H4 (cell line): ENCODE results near the gene PFKFB3. TPM values are rescaled to one million over a fixed set of nuclear protein-coding genes. Genes with fewer than 3 reads are reported as not detected.
A peak's percentile ranks its signal among the peaks of the same experiment; 100 is the strongest.
"Not testable (repeated sequence)": the region's sequence is repeated elsewhere in the genome, so short reads cannot be mapped to it uniquely, and the experiment has no call there.

Source experiments
- DNase-seq: peaks from one replicate; pipeline ENCODE4 v3.0.0-alpha.2; 2015; ENCODE audit warnings: low spot score
- total RNA-seq: library from RNA; depleted of rRNA; stranded (reverse); fragments of >200 nt; shearing (Covaris generic); gene quantifications from 2 replicates; pipeline ENCODE4 v1.2.3, GENCODE V29; 2014

PFKFB3 gene
- total RNA-seq, 1 experiment from 2014 or later: 11.3 TPM

DNA sequence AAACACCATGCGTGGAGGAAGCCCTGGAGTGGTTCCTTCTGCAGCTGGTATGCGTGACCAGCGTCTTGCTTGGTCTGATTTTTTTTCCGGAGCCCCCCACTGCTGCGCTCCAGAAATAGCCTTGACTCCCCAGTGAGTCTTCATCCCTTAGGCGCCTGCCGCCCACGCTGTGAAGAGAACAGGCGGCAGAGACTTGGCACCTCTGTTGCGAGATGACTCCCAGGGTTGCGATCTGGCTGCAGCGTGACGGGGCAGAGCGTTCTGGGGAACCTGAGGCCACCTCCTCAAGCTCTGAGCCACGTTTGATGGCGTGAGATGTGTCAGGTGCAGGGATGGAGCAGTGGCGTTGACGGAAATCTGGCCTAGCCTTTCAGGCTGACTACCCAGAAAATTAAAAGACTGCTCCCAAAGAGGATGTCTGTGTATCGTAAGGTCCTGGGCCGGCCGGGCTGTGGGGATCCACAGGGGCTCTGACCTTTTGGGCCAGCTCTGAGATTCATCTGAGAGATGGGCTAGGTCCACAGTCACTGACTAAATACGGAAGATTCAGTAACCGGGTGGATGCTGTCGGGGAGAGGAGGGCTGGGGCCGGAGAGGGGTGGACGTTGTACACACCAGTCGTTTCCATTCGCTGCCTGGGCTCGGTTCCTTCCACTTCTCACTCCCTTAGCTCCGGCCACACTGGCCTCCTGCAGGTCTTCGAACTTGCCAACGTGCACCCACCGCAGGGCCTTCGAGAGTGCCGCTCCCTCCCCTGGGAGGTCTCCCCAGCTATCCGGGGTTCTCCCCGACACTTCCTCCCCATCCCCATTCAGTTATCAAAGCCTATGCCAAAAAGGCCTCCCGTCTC, 33.8 kb downstream of the PFKFB3 start:
- DNase-seq: no peak

DNA sequence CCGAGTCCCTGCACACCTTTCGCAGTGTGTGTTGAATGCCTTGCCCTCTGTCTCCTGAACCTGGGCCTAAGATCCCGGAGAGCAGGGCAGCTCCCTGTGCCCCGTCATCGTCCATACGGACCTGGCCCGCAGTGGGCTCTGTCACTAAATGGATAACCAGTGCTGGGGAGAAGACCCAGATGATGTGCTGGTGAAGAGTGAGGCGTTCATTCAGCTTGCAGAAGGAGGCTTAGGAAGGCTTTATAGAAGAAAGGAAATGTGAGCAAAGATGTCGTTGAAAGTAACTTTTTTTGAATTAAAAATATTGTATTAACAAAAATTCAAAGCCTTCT, 34.4 kb downstream of the PFKFB3 start:
- no peak for DNase-seq

DNA sequence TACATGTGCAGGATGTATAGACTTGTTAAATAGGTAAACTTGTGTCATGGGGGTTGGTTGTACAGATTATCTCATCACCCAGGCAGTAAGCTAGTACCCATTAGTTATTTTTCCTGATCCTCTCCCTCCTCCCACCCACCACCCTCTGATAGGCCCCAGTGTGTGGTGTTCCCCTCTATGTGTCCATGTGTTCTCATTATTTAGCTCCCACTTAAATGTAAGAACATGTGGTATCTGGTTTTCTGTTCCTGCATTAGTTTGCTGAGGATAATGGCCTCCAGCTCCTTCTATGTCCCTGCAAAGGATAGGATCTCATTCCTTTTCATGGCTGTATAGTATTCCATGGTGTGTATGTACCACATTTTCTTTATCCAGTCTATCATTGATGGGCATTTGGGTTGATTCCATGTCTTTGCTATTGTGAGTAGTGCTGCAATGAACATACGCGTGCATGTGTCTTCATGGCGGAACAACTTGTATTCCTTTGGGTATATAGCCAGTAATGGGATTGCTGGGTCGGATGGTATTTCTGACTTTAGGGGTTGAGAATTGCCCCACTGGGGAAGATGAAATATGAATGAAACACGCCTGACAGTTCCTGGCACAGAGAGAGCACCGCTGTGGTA, 36.0 kb downstream of the PFKFB3 start:
- not testable (repeated sequence) for DNase-seq

DNA sequence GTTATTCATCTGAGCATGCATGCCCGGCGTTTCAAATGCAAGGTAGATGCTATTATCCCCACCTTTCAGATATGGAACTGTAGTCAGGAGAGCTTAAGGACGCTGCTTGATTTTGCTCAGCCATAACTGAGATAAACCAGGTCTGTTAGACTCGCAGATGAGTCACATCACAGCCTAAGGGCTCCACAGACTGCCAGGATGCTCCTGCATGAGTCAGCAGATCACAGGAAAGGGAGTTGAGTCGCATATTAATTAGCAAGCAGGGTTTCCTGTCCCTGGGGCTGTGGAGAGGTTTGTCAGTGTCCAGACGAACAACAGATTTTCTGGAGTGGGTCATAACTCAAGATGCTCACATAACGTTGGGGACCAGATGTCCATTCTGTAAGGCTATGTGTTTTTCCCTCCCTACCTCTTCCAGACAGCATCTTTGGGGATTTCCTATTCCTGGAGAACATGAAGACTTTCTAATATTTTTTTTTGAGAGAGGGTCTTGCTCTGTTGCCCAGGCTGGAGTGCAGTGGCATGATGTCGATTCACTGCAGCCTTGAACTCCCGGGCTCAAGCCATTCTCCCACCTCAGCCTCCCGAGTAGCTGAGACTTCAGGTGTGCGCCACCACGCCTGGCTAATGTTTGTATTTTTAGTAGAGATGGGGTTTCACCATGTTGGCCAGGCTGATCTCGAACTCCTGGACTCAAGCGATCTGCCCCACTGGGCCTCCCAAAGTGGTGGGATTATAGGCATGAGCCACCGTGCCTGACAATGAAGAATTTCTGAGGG, 36.7 kb downstream of the PFKFB3 start:
- DNase-seq: peak; percentile 93

DNA sequence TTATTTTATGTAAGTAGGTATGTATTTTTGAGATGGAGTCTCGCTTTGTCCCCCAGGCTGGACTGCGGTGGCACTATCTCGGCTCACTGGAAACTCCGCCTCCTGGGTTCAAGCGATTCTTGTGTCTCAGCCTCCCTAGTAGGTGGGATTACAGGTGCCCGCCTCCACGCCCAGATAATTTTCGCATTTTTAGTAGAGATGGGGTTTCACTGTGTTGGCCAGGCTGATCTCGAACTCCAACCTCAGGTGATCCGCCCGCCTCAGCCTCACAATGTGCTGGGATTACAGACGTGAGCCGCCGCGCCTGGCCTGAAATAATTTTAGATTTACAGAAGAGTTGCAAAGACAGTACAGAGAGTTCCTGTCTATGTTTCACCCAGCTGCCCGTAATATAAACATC, 37.5 kb downstream of the PFKFB3 start:
- DNase-seq: no peak

DNA sequence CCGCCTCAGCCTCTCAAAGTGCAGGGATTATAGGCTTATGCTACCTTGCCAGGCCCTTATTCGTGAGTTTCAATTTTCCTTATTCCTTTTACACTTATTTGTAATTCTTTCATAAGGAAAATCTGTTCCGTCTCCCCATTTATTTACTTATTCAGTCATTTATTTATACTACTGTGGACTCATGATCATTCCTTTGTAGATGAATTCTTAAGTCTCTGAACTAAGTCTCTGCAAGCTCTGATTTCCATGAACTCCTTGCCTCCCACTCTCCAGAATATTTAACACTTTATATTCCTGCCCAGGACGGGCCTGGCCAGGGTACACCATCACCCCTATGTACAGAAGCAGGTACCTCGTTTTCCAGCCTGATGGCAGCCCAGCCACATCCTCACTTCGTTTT, 39.4 kb downstream of the PFKFB3 start:
- no peak for DNase-seq

DNA sequence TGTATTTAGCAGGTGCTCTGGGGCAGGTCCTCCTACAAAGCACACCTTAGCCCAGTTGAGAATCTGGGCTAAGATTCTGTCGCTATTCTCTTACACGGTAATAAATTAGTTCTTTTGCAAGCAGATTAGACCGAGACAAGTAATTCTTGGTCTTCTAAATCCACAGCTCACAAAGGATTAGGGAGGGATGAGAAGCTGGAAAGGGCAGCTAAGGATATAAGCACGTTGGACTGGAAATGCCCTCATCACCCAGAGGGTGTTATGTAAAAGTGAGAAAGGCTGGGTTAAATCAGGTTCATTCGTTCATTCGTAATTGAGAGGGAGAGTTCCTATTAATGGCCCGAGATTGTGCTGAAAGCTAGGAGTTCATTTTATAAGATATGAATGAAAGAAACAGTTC, 41.8 kb downstream of the PFKFB3 start:
- DNase-seq: no peak

DNA sequence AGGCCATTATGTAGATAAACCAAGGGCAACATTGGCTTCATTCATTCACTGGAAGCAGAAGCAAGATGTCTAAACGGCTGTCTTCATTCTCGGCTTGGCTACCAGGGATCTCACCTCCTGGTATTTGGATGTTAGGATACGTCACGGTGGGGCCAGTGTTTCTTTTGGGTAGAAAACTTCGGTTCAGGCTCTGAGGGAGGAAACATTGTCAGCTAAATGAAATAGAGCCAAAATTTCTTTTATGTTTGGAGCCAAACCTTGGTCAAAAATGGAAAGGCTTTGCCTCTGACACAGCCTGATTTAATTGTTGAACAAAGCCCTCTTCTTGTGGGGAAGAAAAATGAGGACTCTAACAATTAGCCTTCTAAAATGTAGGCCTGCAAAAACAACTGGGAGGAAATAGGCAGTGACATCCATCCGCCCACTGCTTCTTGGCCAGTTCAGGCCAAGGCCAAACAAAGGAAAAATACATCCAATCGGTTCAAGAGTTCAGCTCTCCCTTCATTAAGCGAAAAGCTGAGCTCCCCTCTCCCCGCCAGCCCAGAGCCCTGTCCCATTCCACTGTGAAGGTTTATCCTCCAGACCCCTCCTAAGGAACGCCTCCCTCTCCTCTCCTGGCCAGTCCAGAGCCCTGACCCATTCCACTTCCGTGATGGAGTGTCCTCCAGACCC, 44.4 kb downstream of the PFKFB3 start:
- no peak for DNase-seq

DNA sequence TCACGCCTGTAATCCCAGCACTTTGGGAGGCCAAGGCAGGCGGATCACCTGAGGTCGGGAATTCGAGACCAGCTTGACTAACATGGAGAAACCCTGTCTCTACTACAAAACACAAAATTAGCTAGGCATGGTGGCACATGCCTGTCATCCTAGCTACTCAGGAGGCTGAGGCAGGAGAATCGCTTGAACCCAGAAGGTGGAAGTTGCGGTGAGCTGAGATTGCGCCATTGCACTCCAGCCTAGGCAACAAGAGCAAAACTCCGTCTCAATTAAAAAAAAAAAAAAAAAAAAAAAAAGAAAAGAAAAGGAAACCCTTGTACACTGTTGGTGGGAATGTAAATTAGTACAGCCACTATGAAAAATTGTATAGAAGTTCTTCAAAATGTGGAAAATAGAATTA, 46.2 kb downstream of the PFKFB3 start:
- DNase-seq: not testable (repeated sequence)

DNA sequence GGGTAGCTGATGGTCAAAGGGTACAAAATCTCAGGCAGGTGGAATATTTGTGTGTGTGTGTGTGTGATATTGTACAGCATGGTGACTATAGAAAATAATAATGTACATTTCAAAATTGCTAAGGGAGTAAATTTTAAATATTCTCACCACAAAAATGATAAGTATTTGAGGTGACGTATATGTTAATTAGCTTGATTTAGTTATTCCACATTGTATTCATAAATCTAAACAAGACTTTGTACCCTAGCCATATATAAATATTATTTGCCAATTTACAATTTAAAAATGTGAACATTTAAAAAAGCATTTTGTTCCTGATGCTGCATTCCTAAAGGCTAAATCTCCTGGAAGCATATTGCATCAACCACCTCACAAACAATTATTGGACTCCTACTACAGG, 47.0 kb downstream of the PFKFB3 start:
- DNase-seq: no peak

DNA sequence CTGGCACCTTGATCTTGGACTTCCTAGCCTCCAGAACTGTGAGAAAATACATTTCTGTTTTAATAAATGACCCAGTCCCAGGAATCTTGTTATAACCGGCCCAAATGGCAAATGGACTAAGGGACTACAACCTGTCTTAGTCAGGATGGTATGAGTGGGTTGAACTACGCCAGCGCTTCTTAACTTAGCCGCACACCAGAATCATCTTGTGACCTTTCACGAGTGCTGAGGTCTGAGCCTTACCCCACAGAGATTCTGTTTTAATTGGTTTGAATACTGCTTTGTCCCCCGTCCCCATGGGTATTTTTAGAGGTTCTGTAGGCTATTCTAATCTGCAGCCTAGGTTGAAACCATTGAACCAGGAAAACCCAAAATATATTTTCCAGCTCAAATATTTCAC, 48.0 kb downstream of the PFKFB3 start:
- no peak for DNase-seq

DNA sequence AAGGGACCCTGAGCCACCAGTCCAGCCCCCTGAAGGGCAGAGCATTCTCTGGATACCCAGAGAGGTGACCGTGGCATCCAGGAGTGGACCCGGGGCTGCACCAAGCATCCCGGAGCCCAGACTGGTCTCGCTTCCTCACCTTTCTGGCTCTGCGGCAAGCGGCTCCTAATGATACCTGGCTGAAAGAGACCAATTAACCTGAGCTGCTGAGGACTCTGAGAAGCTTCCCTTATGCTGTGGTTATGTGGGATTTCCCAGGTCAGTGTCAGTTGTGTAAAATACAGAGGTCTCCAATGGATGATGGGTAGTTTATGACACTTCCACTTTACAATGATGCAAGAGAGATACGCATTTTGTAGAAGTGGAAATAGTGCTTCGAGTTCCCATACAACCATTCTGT, 51.5 kb downstream of the PFKFB3 start:
- no peak for DNase-seq

DNA sequence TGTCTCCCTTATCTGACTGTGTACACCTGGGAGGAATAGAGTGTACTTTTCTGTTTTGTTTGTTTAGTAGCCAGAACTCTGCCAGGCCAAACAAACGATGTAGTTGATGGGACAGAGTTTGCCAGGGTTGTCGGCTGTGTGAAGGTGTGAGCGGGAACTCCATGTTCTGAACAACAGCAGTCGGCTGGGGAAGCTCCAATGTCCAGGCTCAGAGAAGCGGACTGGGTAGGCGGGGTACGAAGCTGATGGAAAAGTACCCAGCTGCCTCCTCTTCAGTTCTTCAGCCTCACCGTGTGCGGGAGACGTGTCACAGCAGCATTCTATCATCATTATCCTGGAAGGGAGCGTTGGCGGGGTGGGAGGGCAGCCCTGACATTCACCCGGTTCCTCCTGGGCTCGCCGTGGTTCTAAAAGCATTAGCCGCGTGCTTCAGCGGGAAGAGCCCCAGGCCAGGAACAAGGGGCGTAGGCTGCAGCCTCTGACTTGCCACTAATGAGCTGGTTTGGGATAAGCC, 52.9 kb downstream of the PFKFB3 start:
- DNase-seq: no peak

DNA sequence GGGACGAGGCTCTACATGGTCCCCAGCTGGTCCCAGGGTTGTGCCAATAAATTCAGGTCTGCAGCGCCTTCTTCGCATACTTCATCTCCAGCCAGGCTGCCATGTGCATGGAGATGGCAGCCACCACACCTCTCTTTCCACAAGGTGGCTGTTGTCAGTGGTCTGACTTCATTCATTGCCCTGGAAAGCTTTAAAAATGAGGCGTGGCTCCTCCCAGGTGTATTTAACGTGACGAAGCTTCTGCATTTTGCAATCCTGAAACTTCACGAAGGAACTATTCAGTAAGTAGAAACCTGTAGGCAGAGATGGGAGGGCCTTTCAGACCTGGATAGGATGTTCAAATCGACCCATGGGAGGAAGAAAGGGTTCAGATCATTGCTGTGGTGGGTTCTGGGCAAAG, 53.7 kb downstream of the PFKFB3 start:
- no peak for DNase-seq

DNA sequence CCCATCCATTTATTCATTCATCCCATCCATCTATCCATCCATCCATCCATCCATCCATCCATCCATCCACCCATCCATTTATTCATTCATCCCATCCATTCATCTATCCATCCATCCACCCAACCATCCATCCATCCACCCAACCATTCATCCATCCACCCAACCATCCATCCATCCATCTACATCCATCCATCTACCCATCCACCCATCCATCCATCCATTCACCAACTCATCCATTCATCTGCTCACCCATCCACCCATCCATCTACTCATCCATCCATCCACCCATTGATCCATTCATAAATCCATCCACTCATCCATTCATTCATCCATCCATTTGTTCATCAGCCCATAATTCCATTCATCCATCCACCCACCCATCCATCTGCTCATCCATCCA, 56.4 kb downstream of the PFKFB3 start:
- no peak for DNase-seq

DNA sequence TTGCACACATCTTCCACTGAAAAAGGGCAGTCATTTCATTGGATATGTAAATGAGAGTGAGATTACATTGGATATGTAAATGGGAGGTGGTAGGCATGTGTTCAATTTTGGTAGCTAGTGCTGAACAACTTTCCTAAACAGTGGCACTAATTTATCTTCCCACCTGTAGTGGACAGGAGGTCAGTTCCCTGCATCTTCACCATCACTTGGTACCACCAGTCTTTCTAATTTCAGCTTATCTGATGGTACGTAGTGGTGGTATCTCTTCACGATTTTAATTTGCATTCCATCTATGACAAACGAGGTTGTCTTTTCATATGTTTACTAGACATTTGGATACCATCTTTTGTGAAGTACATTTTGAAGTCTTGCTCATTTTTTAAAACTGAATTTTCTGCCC, 58.1 kb downstream of the PFKFB3 start:
- DNase-seq: no peak

DNA sequence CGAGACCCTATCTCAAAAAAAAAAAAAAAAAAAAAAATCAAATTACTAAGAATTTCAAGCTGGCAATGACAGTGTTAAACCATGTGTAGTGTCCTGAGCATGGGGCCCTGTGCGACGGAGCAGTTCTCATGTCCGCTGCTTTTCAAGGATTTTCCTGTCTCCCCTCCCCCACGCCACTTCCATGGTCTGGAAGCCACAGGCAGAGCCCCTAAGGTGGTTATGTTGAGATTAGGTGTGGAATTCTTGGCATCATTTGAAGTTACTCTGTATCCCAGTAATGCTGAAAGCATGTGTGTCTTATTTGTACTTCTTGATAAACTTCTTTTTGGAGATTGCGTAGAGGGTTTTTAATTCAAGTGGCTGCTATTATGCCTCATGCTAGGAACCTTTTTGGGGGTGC, 65.2 kb downstream of the PFKFB3 start:
- no peak for DNase-seq

DNA sequence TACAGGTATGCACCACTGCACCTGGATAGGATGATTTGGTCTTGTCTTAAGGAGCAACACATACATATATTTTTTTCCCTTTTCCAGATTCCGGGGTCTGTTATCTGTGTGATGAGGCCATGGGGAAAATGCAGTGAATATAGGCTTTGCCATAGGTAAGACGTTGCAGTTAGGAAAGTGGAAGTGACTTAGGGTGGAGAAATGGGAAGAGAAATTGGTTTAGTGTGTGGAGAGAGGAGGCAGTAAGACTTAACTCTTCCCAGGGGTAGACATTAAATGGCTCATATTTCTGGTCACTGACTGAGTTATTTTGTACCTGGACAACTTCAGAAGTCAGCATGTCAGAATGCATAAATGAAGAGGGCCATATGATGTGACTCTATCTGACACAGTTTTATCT, 66.7 kb downstream of the PFKFB3 start:
- DNase-seq: no peak

DNA sequence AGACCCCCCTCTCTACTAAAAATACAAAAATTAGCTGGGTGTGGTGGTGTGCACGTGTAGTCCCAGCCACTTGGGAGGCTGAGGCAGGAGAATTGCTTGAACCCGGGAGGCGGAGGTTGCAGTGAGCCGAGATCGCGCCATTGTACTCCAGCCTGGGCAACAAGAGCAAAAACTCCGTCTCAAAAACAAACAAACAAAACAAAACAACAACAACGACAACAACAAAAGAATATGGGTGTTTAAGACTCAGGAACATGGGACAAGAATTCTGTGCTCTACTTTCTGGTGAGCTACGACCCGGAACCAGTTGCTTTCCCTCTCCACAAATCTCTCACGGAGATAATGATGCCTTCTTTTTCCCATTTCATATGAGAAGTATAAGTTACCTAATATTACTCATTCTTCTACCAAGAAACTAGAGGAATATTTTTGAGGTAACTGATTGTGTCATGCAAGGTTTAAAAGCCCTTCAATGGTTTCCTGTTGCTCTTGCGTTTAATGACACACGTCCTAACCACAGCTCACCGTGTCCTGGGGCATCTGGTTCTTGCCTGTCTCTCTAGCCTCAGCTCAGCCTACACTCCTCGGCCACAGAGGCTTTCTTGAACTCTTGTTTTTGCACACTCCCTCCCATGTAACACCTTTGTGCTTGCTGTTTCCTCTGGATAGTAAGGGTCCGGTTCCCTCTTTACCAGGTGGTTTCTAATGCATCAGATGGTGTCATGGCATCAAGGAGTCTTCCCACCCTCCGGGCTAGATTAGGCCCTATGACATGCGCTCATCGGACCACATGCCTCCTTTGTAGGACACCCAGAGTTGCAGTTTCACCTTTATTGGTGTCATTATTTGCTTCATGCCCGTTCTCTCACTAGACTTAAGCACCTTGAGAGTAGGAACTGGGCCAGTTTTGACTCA, 67.5 kb downstream of the PFKFB3 start:
- DNase-seq: peak; percentile 36

DNA sequence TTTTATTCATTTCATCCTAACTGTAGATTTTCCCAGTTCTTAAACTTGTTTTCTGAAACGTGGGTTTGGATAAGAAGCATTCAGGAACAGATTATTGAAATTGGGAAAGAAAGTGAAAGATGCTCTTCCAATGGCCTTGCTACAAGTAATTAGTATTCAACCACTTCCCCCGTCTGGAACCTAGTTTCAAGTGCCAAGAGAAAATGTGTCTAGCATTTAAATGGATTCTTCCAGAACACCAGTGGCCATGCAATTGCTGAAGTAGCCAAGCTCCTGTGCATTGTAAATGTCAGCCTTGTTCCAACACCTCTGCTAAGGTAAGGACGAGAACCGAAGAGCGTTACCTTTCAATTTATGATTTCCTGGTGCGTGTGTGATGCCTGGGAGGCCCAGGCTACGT, 68.2 kb downstream of the PFKFB3 start:
- no peak for DNase-seq

DNA sequence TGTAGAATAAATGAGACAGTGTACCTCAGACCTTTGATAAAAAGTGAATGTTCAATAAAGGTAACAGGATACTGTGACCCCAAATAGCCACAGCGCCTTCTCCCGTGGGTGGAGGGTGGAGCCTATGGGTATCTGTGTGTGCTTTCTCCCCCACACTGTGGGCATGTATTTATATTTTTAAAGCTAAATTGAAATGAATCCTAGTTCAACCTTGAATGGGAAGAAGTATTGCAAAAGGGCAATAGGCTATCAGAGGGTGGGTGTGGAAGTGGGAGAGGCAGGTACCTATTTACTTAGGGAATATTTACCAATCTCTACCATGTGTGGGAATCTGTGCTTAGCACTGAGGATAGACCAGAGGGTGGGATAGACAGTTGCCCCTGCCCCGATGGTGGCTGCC, 68.9 kb downstream of the PFKFB3 start:
- no peak for DNase-seq
